Measurements from ENCODE around the gene ATP6V1C2. TPM values are rescaled to one million over a fixed set of nuclear protein-coding genes. Genes with fewer than 3 reads are reported as not detected.

Gene ATP6V1C2
- total and polyA plus RNA-seq, 9 of the 15 experiments (the other 6 are each of a cell fraction or from before 2014, with no cell fraction given), result 0.01 to 0.31 (median 0.10) TPM; not detected in 4

DNA sequence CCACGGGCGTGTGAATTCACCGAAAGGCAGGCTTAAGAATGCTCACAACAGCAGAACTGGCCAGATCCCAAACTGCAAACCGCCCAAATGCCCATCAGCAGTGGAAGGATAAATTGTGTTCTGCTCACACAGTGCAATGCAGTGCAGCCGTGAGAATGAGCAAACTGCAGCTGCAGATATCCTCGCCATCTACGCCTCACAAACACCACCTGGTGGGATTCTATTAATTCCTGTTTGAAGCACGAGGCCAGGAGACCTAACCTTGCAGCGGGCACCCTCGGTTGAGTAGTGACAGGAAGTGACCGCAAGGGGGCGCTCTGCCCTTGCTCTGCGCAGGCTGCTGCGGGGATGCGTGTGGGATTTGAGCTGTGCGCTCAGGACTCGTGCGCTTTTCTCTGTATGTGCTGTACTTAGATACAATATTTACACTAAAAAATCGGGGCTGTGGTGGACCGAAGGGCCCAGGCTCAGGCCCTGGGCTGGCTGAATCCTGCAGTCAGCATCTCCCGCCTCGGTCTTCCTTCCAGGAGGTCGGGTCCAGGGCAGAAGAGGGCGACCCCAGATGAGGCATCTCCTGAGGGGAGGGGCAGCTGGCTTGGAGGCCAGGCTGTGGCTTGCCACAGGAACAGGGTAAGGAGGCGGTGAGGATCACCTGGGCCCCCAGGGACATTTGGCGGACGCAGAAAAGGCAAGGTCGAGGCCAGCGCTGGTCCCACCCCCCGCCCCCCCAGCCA lies 110.9 kb downstream of the ATP6V1C2 start (continued):
- TF ChIP-seq NBN (IDR thresholded peaks at IDR 0.05; ENCODE audit: low read depth), result no peak
- no peak for TF ChIP-seq YBX1 (IDR thresholded peaks at IDR 0.05)
- TF ChIP-seq CXXC5 (CRISPR knock-in tag; IDR thresholded peaks at IDR 0.05), result peak; percentile 43; the same call in 1 of the 2 replicates
- no peak for TF ChIP-seq ZNF133 (CRISPR knock-in tag; IDR thresholded peaks at IDR 0.05)
- no peak for TF ChIP-seq TRIM28 (IDR thresholded peaks at IDR 0.05)
- TF ChIP-seq SOX6 (IDR thresholded peaks at IDR 0.05), result no peak
- 0 out of 2 replicates have a peak, but pooled peaks have one; percentile 32 for TF ChIP-seq ZSCAN32 (CRISPR knock-in tag; IDR thresholded peaks at IDR 0.05)
- TF ChIP-seq FOS (IDR thresholded peaks at IDR 0.05; ENCODE audit: extremely low read depth, insufficient read length), result no peak

DNA sequence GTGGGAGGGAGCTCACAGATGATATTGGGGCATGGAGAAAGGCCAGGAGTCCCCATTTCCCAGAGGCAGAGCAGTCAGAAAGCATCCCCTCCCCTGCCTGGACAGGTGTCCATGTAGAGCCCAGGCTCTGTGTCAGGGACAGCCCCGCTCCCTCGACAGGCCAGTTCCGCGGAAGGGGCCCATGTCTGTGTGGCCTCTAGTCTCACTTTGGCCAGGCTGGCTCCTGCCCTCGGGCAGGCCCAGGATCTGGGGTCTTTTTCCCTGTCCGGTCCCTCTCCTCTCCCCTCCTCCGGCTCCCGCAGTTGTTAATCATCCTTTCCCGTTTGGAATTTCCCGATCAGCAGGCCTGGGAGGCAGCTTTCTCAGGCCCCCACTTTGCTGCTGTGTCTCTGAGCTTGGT lies 111.6 kb downstream of the ATP6V1C2 start:
- no peak overlapping the region for H3K4me3 ChIP-seq
- 0% methylated on average over 7 of the region's 10 CpGs for WGBS (ENCODE audit: insufficient coverage, low coverage, missing lambda C conversion rate)
- peaks cover 12% of the 10 kb centered on the region for H4K20me1 ChIP-seq (replicated peaks; ENCODE audit: control insufficient read depth, insufficient read depth, low read length)
- POLR2A ChIA-PET, result interaction anchor here (0.5 to 1.0 kb wide), 5 partner anchors 14 to 87 kb away, joined by 3 to 4 read pairs (median 3); no protein-coding TSS in a partner anchor
- no peaks in the 10 kb centered on the region for H3K9me1 ChIP-seq (ENCODE audit: control insufficient read depth, insufficient read depth, low read length)
- H3K79me2 ChIP-seq (ENCODE audit: control insufficient read depth, insufficient read depth, low read length), result no peaks in the 10 kb centered on the region
- no peak overlapping the region for H2AFZ ChIP-seq (ENCODE audit: low read depth, low read length)
- H3K4me2 ChIP-seq (ENCODE audit: insufficient read depth, low read length), result no peak overlapping the region
- no peak for DNase-seq (ENCODE audit: extremely low read depth in 1 of 4, low spot score in 3 of 4)
- peaks cover 0 to 13% of the 10 kb centered on the region in 2 experiments; a peak in 3 of 5 replicates for H3K4me1 ChIP-seq (replicated peaks in 1 of 2; ENCODE audit: control insufficient read depth in 2 of 2, insufficient read depth in 2 of 2, low read length in 2 of 2)
- H3K27me3 ChIP-seq (ENCODE audit: control insufficient read depth in 2 of 2, insufficient read depth in 2 of 2, low read length in 2 of 2), result peaks cover 36 to 59% of the 10 kb centered on the region in 2 experiments
- no peak overlapping the region for H3K27ac ChIP-seq (ENCODE audit: extremely low read depth, low read depth, low read length)
- ATAC-seq, result no peak
- intact Hi-C loops (cut with micrococcal nuclease) (loop anchor here (2.0 to 10.0 kb wide), 4 partner anchors 68 to 849 kb away; no protein-coding TSS in a partner anchor), in situ Hi-C loops (cut with MboI) (loop anchor here (25.0 kb wide), 1 partner anchor 579 kb away; no protein-coding TSS in a partner anchor)
- CTCF ChIA-PET (ENCODE audit: low intra/inter-chr PET ratio), result interaction anchor here (0.9 to 5.7 kb wide), 3 partner anchors 292 to 751 kb away, joined by 4 to 32 read pairs (median 6); no protein-coding TSS in a partner anchor
- no peaks in the 10 kb centered on the region for H3K36me3 ChIP-seq (ENCODE audit: control insufficient read depth, insufficient read depth, low read length)
- no peaks in the 10 kb centered on the region for H3K9me3 ChIP-seq (replicated peaks; ENCODE audit: control insufficient read depth, insufficient read depth, low read depth, low read length)
- no peak for FAIRE-seq
- H3K9ac ChIP-seq (ENCODE audit: insufficient read depth in 1 of 2, low read depth in 2 of 2, low read length in 2 of 2), result no peak overlapping the region
- BruUV-seq (replicated peaks), result no TSS peak
- TF ChIP-seq ARID1B (IDR thresholded peaks at IDR 0.05) (no peak), SRSF1 (IDR thresholded peaks at IDR 0.05; ENCODE audit: low read depth, low read length) (no peak), CBX1 (IDR thresholded peaks at IDR 0.05; ENCODE audit: low read depth) (no peak), BRCA1 (IDR thresholded peaks at IDR 0.05) (no peak), BRCA1 (CRISPR knock-in tag; IDR thresholded peaks at IDR 0.05) (no peak), PHF8 (IDR thresholded peaks at IDR 0.05; ENCODE audit: borderline replicate concordance, low read length) (no peak), RBFOX2 (IDR thresholded peaks at IDR 0.05; ENCODE audit: low read depth, low read length) (no peak), BCOR (IDR thresholded peaks at IDR 0.05) (no peak)
- TF ChIP-seq, protein P1, sequence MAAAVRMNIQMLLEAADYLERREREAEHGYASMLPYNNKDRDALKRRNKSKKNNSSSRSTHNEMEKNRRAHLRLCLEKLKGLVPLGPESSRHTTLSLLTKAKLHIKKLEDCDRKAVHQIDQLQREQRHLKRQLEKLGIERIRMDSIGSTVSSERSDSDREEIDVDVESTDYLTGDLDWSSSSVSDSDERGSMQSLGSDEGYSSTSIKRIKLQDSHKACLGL (CRISPR knock-in tag; IDR thresholded peaks at IDR 0.05; ENCODE audit: borderline replicate concordance, poor library complexity, severe bottlenecking), result no peak
- TF ChIP-seq, protein P2, sequence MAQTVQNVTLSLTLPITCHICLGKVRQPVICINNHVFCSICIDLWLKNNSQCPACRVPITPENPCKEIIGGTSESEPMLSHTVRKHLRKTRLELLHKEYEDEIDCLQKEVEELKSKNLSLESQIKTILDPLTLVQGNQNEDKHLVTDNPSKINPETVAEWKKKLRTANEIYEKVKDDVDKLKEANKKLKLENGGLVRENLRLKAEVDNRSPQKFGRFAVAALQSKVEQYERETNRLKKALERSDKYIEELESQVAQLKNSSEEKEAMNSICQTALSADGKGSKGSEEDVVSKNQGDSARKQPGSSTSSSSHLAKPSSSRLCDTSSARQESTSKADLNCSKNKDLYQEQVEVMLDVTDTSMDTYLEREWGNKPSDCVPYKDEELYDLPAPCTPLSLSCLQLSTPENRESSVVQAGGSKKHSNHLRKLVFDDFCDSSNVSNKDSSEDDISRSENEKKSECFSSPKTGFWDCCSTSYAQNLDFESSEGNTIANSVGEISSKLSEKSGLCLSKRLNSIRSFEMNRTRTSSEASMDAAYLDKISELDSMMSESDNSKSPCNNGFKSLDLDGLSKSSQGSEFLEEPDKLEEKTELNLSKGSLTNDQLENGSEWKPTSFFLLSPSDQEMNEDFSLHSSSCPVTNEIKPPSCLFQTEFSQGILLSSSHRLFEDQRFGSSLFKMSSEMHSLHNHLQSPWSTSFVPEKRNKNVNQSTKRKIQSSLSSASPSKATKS (CRISPR knock-in tag; IDR thresholded peaks at IDR 0.05), result no peak

All from K562 (cell line).